ENCODE results near the gene ANKRD31. TPM values are rescaled to one million over a fixed set of nuclear protein-coding genes. Genes with fewer than 3 reads are reported as not detected.

Gene ANKRD31
- total RNA-seq, 2 experiments from 2014 or later: 0.13 TPM; not detected in 1

GRCh38 chr5:75242067-75242466, 5.4 kb upstream of the ANKRD31 start:
- no peak for TF ChIP-seq EZH2phosphoT487 (IDR thresholded peaks at IDR 0.05; ENCODE audit: borderline replicate concordance, low read depth, low read length)
- no peak for TF ChIP-seq CTCF (conservative IDR thresholded peaks at IDR 0.05; ENCODE audit: low read length)

DNA sequence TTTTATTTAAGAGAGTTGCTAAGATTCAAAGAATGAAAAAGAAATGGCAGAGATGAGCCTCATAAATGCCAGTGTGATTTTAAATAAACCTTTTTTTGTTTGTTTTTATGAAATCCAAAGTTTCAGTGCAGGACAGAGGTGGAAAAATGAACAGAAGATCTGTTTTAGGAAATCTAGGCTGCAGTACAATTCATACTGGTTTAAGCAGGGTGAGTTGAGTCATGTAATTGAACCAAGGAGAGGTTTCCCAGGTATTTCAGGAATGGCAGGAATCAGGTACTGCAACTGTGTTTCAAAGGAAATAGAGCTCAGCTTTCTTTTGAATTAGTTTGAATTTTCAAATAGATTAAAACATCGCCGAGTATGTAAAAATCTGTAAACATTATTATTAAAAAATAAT, 3.0 kb upstream of the ANKRD31 start:
- no peak for TF ChIP-seq EZH2phosphoT487 (IDR thresholded peaks at IDR 0.05; ENCODE audit: borderline replicate concordance, low read depth, low read length)
- BruUV-seq (replicated peaks): no TSS peak
- CTCF ChIA-PET (ENCODE audit: unreplicated experiment): no interaction called here

More at GRCh38 chr5:75242067-75242466, 5.4 kb upstream of the ANKRD31 start:
- BruUV-seq (replicated peaks): no TSS peak
- no peak overlapping the region for H3K4me3 ChIP-seq (ENCODE audit: low read depth, low read length, poor library complexity, severe bottlenecking)
- ChIA-PET POLR2A (no interaction called here), CTCF (ENCODE audit: unreplicated experiment) (no interaction called here)
- H3K27ac ChIP-seq (ENCODE audit: low read depth, low read length, poor library complexity, severe bottlenecking): no peak overlapping the region
- intact Hi-C loops (cut with micrococcal nuclease; ENCODE audit: unreplicated experiment): no loop called here
- no peaks in the 10 kb centered on the region for H3K36me3 ChIP-seq (ENCODE audit: insufficient read depth, low read length)
- no peaks in the 10 kb centered on the region for H4K20me1 ChIP-seq (ENCODE audit: insufficient read depth, low read length)
- H3K9me2 ChIP-seq (ENCODE audit: insufficient read depth, low read length): no peaks in the 10 kb centered on the region
- no peak overlapping the region for H3K4me2 ChIP-seq (ENCODE audit: low read length)
- H3K79me2 ChIP-seq (ENCODE audit: insufficient read depth, low read depth, low read length): no peaks in the 10 kb centered on the region
- no peaks in the 10 kb centered on the region for H3K9me3 ChIP-seq (ENCODE audit: low read length)
- peaks cover 4% of the 10 kb centered on the region for H3K4me1 ChIP-seq (ENCODE audit: insufficient read depth, low read length, poor library complexity, severe bottlenecking)
- no peak overlapping the region for H2AFZ ChIP-seq (ENCODE audit: low read length)
- no peak for DNase-seq (ENCODE audit: low spot score)

DNA sequence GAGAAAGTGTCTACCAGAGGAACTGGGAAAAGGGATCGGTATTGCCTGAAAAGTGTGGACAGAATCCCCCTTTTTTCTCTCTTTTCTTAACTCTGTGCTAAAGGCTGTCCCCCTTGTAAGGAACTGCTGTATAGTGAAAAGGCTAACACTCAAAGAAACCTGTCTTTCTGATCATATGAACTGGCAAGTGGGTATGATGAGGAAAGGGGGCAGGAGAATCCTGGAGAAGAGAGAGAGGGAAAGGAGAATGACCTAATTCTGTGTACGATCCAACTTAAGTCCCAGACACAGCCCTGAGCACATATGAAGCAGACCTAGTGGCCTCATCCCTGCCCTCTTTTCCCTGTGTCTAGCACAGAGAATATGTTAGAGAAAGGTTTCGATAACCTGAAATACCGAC, 967 bp downstream of the ANKRD31 start:
- ChIA-PET CTCF (ENCODE audit: unreplicated experiment) (no interaction called here), POLR2A (interaction anchor here (0.8 kb wide), 1 partner anchor 10 kb away, joined by 6 read pairs; no protein-coding TSS in a partner anchor)
- Histone ChIP-seq H3K27ac (ENCODE audit: low read depth, low read length, poor library complexity, severe bottlenecking) (no peak overlapping the region), H2AFZ (ENCODE audit: low read length) (peak overlapping the region; percentile 94; the same call in 1 of the 2 replicates), H3K4me2 (ENCODE audit: low read length) (no peak overlapping the region), H4K20me1 (ENCODE audit: insufficient read depth, low read length) (no peaks in the 10 kb centered on the region), H3K79me2 (ENCODE audit: insufficient read depth, low read depth, low read length) (no peaks in the 10 kb centered on the region), H3K4me1 (ENCODE audit: insufficient read depth, low read length, poor library complexity, severe bottlenecking) (peaks cover 5% of the 10 kb centered on the region), H3K9me2 (ENCODE audit: insufficient read depth, low read length) (no peaks in the 10 kb centered on the region), H3K9me3 (ENCODE audit: low read length) (no peaks in the 10 kb centered on the region), H3K4me3 (ENCODE audit: low read depth, low read length, poor library complexity, severe bottlenecking) (no peak overlapping the region), H3K36me3 (ENCODE audit: insufficient read depth, low read length) (no peaks in the 10 kb centered on the region)
- DNase-seq (ENCODE audit: low spot score): no peak
- no peak for TF ChIP-seq CTCF (conservative IDR thresholded peaks at IDR 0.05; ENCODE audit: low read length)
- no peak for TF ChIP-seq EZH2phosphoT487 (IDR thresholded peaks at IDR 0.05; ENCODE audit: borderline replicate concordance, low read depth, low read length)
- no TSS peak for BruUV-seq (replicated peaks)
- intact Hi-C loops (cut with micrococcal nuclease; ENCODE audit: unreplicated experiment): loop anchor here (2.0 to 5.0 kb wide), 4 partner anchors 102 to 1347 kb away; partner anchors contain the start of gene HMGCR

More for the DNA sequence above, 3.0 kb upstream of the ANKRD31 start:
- Histone ChIP-seq H3K9me3 (ENCODE audit: low read length) (no peaks in the 10 kb centered on the region), H3K36me3 (ENCODE audit: insufficient read depth, low read length) (no peaks in the 10 kb centered on the region), H3K79me2 (ENCODE audit: insufficient read depth, low read depth, low read length) (no peaks in the 10 kb centered on the region), H3K4me3 (ENCODE audit: low read depth, low read length, poor library complexity, severe bottlenecking) (no peak overlapping the region), H3K4me1 (ENCODE audit: insufficient read depth, low read length, poor library complexity, severe bottlenecking) (peaks cover 5% of the 10 kb centered on the region), H3K9me2 (ENCODE audit: insufficient read depth, low read length) (no peaks in the 10 kb centered on the region), H4K20me1 (ENCODE audit: insufficient read depth, low read length) (no peaks in the 10 kb centered on the region), H3K27ac (ENCODE audit: low read depth, low read length, poor library complexity, severe bottlenecking) (no peak overlapping the region), H2AFZ (ENCODE audit: low read length) (no peak overlapping the region), H3K4me2 (ENCODE audit: low read length) (no peak overlapping the region)
- no peak for DNase-seq (ENCODE audit: low spot score)
- POLR2A ChIA-PET: no interaction called here
- intact Hi-C loops (cut with micrococcal nuclease; ENCODE audit: unreplicated experiment): loop anchor here (5.0 kb wide), 3 partner anchors 98 to 1343 kb away; partner anchors contain the start of gene HMGCR
